Neural cell (in vitro differentiated cells): ENCODE results near the gene TMPRSS4. TPM values are rescaled to one million over a fixed set of nuclear protein-coding genes. Genes with fewer than 3 reads are reported as not detected.

Experiments
- H2AFZ ChIP-seq: fragments of 200-600, 300-800 bp; sonication (generic), shearing (Covaris generic); 2 replicates; pipeline ENCODE4 v1.6.0; 2014; ENCODE audit warnings: low read depth, mild to moderate bottlenecking, antibody characterized with exemption, low read length, moderate library complexity
- H3F3A ChIP-seq: fragments of 200-600 bp; shearing (Covaris generic); 2 replicates; pipeline ENCODE4 v1.6.1; 2016; ENCODE audit warnings: mild to moderate bottlenecking, moderate library complexity, mixed read lengths, antibody characterized with exemption, low read length; ENCODE audit not compliant: insufficient read depth, poor library complexity, severe bottlenecking
- H3K27ac ChIP-seq: fragments of 200-600, 300-800 bp; sonication (generic), shearing (Covaris generic); 2 replicates; pipeline ENCODE4 v1.5.1; 2014; ENCODE audit warnings: mild to moderate bottlenecking, low read length, moderate library complexity
- H3K27me3 ChIP-seq: fragments of 300-800, 200-600 bp; sonication (generic), shearing (Covaris generic); 2 replicates; pipeline ENCODE4 v1.6.0; 2014; ENCODE audit warnings: mild to moderate bottlenecking, low read depth, low read length, moderate library complexity; ENCODE audit not compliant: insufficient read depth
- H3K36me3 ChIP-seq: fragments of 300-800, 200-600 bp; sonication (generic), shearing (Covaris generic); 2 replicates; pipeline ENCODE4 v1.5.1; 2014; ENCODE audit warnings: mild to moderate bottlenecking, antibody characterized with exemption, low read length, moderate library complexity; ENCODE audit not compliant: insufficient read depth
- H3K4me2 ChIP-seq: fragments of 300-800, 200-600 bp; sonication (generic), shearing (Covaris generic); 2 replicates; pipeline ENCODE4 v1.6.0; 2014; ENCODE audit warnings: mild to moderate bottlenecking, low read length
- H3K4me3 ChIP-seq: fragments of 300-800, 200-600 bp; sonication (generic), shearing (Covaris generic); 2 replicates; pipeline ENCODE4 v1.5.1; 2014; ENCODE audit warnings: mild to moderate bottlenecking, low read length, moderate library complexity
- H3K79me2 ChIP-seq: fragments of 200-600 bp; shearing (Covaris generic); replicated peaks from 2 replicates; pipeline ENCODE4 v1.6.0; 2014; ENCODE audit warnings: mild to moderate bottlenecking, low read length, moderate library complexity; ENCODE audit not compliant: insufficient read depth
- H3K9ac ChIP-seq: fragments of 300-800, 200-600 bp; sonication (generic), shearing (Covaris generic); 2 replicates; pipeline ENCODE4 v1.6.1; 2016; ENCODE audit warnings: mild to moderate bottlenecking, low read length, mixed read lengths
- H3K9me2 ChIP-seq: fragments of 200-600 bp; shearing (Covaris generic); 2 replicates; pipeline ENCODE4 v1.6.1; 2016; ENCODE audit warnings: mild to moderate bottlenecking, low read length, mixed read lengths; ENCODE audit not compliant: insufficient read depth
- H3K9me3 ChIP-seq: fragments of 200-600, 300-800 bp; sonication (generic), shearing (Covaris generic); 2 replicates; pipeline ENCODE4 v1.6.1; 2016; ENCODE audit warnings: mild to moderate bottlenecking, mixed run types, low read length, moderate library complexity, mixed read lengths
- H4K20me1 ChIP-seq: fragments of 200-600 bp; shearing (Covaris generic); 2 replicates; pipeline ENCODE4 v1.6.1; 2016; ENCODE audit warnings: mild to moderate bottlenecking, mixed run types; ENCODE audit not compliant: insufficient read depth
- EP300 ChIP-seq: fragments of 450-650 bp; conservative IDR thresholded peaks from 2 replicates; pipeline ENCODE4 v1.6.1; 2014; ENCODE audit warnings: antibody characterized with exemption, mild to moderate bottlenecking, moderate library complexity; ENCODE audit not compliant: poor library complexity, severe bottlenecking
- EZH2 ChIP-seq: fragments of 200-600, 300-800 bp; shearing (Covaris generic), sonication (generic); IDR thresholded peaks from 2 replicates; pipeline ENCODE4 v1.6.1; 2014; ENCODE audit warnings: antibody characterized with exemption, low read length, borderline replicate concordance, mild to moderate bottlenecking; ENCODE audit not compliant: insufficient read depth, poor library complexity, severe bottlenecking
- MXI1 ChIP-seq: fragments of 450-650 bp; conservative IDR thresholded peaks from 2 replicates; pipeline ENCODE4 v1.6.1; 2014; ENCODE audit warnings: antibody characterized with exemption, mild to moderate bottlenecking; ENCODE audit not compliant: poor library complexity, severe bottlenecking
- POLR2AphosphoS5 ChIP-seq: IDR thresholded peaks from 2 replicates; pipeline ENCODE4 v1.6.1; 2012
- RAD21 ChIP-seq: fragments of 450-650 bp; conservative IDR thresholded peaks from 2 replicates; pipeline ENCODE4 v1.6.1; 2014; ENCODE audit warnings: antibody characterized with exemption, mild to moderate bottlenecking, moderate library complexity
- SMC3 ChIP-seq: fragments of 450-650 bp; conservative IDR thresholded peaks from 2 replicates; pipeline ENCODE4 v1.6.1; 2014; ENCODE audit warnings: antibody characterized with exemption, mild to moderate bottlenecking, moderate library complexity; ENCODE audit not compliant: poor library complexity
- TAF1 ChIP-seq: IDR thresholded peaks from 2 replicates; pipeline ENCODE4 v1.6.1; 2012; ENCODE audit warnings: low read depth
- polyA plus RNA-seq: library from polyadenylated mRNA; depleted of rRNA; stranded (reverse); fragments of >200 nt; gene quantifications from 2 replicates; pipeline ENCODE4 v1.2.3, GENCODE V29; 2014
- TF ChIP-seq, protein P1 (sequence below): IDR thresholded peaks from 2 replicates; pipeline ENCODE4 v1.6.1; 2012; ENCODE audit warnings: borderline replicate concordance
- TF ChIP-seq, protein P2 (sequence below): fragments of 450-650 bp; IDR thresholded peaks from 2 replicates; pipeline ENCODE4 v1.5.1; 2014; ENCODE audit warnings: antibody characterized with exemption, mild to moderate bottlenecking, moderate library complexity; ENCODE audit not compliant: poor library complexity, severe bottlenecking

TMPRSS4 gene
- polyA plus RNA-seq, 1 donor from 2014 or later, result not detected

DNA sequence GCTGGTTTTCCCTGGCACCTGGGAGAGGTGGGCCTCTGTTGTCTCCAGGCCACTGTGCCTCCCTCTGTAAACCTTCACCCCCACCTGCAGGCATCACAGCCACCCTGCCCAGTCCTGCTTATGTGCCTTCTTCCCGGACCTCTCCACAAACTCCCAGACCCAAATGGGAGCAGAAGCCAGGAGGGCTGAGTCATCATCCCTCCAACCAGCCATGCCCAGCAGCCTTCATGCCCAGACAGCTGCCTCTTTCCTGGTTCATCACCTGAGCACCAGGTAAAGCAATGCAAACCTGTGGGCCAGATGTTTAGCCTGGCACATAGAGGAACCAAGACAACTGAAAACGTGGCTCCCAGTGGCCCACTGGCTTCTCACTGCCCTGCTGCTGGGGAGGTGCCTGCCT, 2.1 kb upstream of the TMPRSS4 start:
- Histone ChIP-seq H3K4me3 (no peak overlapping the region), H3K9me3 (no peaks in the 10 kb centered on the region), H3K27ac (no peak overlapping the region), H3K79me2 (no peaks in the 10 kb centered on the region), H3K36me3 (no peaks in the 10 kb centered on the region), H3K9me2 (no peaks in the 10 kb centered on the region), H3F3A (no peaks in the 10 kb centered on the region), H3K9ac (no peak overlapping the region), H3K27me3 (no peaks in the 10 kb centered on the region), H2AFZ (no peak overlapping the region), H3K4me2 (no peak overlapping the region), H4K20me1 (no peaks in the 10 kb centered on the region)
- TF ChIP-seq TAF1 (no peak), EP300 (no peak), EZH2 (no peak), POLR2AphosphoS5 (no peak), RAD21 (no peak)
- TF ChIP-seq, protein P1, sequence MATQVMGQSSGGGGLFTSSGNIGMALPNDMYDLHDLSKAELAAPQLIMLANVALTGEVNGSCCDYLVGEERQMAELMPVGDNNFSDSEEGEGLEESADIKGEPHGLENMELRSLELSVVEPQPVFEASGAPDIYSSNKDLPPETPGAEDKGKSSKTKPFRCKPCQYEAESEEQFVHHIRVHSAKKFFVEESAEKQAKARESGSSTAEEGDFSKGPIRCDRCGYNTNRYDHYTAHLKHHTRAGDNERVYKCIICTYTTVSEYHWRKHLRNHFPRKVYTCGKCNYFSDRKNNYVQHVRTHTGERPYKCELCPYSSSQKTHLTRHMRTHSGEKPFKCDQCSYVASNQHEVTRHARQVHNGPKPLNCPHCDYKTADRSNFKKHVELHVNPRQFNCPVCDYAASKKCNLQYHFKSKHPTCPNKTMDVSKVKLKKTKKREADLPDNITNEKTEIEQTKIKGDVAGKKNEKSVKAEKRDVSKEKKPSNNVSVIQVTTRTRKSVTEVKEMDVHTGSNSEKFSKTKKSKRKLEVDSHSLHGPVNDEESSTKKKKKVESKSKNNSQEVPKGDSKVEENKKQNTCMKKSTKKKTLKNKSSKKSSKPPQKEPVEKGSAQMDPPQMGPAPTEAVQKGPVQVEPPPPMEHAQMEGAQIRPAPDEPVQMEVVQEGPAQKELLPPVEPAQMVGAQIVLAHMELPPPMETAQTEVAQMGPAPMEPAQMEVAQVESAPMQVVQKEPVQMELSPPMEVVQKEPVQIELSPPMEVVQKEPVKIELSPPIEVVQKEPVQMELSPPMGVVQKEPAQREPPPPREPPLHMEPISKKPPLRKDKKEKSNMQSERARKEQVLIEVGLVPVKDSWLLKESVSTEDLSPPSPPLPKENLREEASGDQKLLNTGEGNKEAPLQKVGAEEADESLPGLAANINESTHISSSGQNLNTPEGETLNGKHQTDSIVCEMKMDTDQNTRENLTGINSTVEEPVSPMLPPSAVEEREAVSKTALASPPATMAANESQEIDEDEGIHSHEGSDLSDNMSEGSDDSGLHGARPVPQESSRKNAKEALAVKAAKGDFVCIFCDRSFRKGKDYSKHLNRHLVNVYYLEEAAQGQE, result no peak

DNA sequence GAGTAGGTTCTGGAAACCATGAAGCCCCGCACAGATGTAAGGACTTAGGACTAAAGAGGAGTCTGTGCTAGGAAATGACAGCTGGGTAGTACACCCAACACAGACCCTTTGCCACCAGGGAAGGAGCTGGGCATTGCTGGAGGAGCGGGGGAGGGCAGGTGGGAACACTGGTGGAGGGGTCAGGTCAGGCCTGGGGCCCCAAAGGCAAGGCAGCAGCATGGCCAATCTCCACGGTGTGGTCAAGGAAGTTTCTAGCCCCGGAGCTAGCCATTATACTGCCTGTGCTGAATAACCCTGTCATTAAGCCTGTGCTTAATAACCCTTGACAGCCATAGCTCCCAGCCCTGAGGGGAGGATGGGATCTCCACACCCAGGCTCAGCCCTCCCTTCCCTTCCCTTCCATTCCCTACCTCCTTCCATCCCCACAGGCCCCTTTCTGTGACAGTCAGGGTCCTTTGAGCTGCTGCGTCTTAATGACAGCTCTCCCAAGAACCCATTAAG, 2.1 kb downstream of the TMPRSS4 start:
- H3F3A ChIP-seq, result no peaks in the 10 kb centered on the region
- TF ChIP-seq EZH2, result no peak
- TF ChIP-seq RAD21, result no peak
- TF ChIP-seq POLR2AphosphoS5, result no peak
- H3K4me2 ChIP-seq, result no peak overlapping the region
- H3K36me3 ChIP-seq, result no peaks in the 10 kb centered on the region
- H3K79me2 ChIP-seq, result no peaks in the 10 kb centered on the region
- no peaks in the 10 kb centered on the region for H3K9me2 ChIP-seq
- no peak overlapping the region for H2AFZ ChIP-seq
- no peak overlapping the region for H3K4me3 ChIP-seq
- H3K27ac ChIP-seq, result no peak overlapping the region
- no peak overlapping the region for H3K9ac ChIP-seq
- H3K9me3 ChIP-seq, result no peaks in the 10 kb centered on the region
- H4K20me1 ChIP-seq, result no peaks in the 10 kb centered on the region
- no peaks in the 10 kb centered on the region for H3K27me3 ChIP-seq

DNA sequence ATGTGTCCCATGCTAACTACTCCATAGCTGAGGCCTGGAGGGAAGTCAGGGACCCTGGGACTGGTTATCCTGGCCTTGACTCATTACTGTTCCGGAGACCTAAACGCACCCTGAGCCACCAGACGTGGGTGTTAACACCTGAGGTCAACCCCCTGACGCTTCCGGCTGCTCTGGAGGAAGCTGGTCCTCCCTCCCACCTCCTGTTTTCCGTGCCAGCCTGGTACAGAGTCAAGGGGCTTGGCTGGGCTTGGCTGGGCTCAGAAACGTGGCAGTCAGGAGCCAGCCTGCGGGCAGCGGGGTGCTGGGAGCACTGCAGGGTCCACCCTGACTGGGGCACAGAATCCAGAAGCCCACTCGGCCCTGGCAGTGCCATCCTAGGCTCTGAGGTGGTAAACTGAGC, 2.6 kb downstream of the TMPRSS4 start:
- no peak overlapping the region for H3K27ac ChIP-seq
- no peak overlapping the region for H2AFZ ChIP-seq
- H4K20me1 ChIP-seq, result no peaks in the 10 kb centered on the region
- H3K9me2 ChIP-seq, result no peaks in the 10 kb centered on the region
- no peaks in the 10 kb centered on the region for H3K36me3 ChIP-seq
- H3K4me2 ChIP-seq, result no peak overlapping the region
- H3K9me3 ChIP-seq, result no peaks in the 10 kb centered on the region
- no peak overlapping the region for H3K9ac ChIP-seq
- H3F3A ChIP-seq, result no peaks in the 10 kb centered on the region
- H3K79me2 ChIP-seq, result no peaks in the 10 kb centered on the region
- H3K27me3 ChIP-seq, result no peaks in the 10 kb centered on the region
- no peak overlapping the region for H3K4me3 ChIP-seq
- TF ChIP-seq EZH2, result no peak
- TF ChIP-seq TAF1, result no peak
- TF ChIP-seq, protein P2, sequence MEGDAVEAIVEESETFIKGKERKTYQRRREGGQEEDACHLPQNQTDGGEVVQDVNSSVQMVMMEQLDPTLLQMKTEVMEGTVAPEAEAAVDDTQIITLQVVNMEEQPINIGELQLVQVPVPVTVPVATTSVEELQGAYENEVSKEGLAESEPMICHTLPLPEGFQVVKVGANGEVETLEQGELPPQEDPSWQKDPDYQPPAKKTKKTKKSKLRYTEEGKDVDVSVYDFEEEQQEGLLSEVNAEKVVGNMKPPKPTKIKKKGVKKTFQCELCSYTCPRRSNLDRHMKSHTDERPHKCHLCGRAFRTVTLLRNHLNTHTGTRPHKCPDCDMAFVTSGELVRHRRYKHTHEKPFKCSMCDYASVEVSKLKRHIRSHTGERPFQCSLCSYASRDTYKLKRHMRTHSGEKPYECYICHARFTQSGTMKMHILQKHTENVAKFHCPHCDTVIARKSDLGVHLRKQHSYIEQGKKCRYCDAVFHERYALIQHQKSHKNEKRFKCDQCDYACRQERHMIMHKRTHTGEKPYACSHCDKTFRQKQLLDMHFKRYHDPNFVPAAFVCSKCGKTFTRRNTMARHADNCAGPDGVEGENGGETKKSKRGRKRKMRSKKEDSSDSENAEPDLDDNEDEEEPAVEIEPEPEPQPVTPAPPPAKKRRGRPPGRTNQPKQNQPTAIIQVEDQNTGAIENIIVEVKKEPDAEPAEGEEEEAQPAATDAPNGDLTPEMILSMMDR, result no peak
- TF ChIP-seq, protein P1, result no peak
- no peak for TF ChIP-seq POLR2AphosphoS5
- TF ChIP-seq SMC3, result no peak
- no peak for TF ChIP-seq MXI1
- no peak for TF ChIP-seq RAD21
- TF ChIP-seq EP300, result no peak
